Colonic mucosa (tissue), 4 donors: ENCODE measurements around the gene TRIM10. TPM values are rescaled to one million over a fixed set of nuclear protein-coding genes. Genes with fewer than 3 reads are reported as not detected.

Experiments
- DNase-seq: peaks from one replicate; pipeline ENCODE4 v3.0.0-alpha.2; 2020
- H3K27ac ChIP-seq: fragments of 200-600 bp; one replicate; pipeline ENCODE4 v1.8.0; 2021
- H3K27me3 ChIP-seq: fragments of 200-600 bp; one replicate; pipeline ENCODE4 v1.8.0; 2021
- H3K36me3 ChIP-seq: fragments of 200-600 bp; one replicate; pipeline ENCODE4 v1.8.0; 2021
- H3K4me1 ChIP-seq: fragments of 200-600 bp; one replicate; pipeline ENCODE4 v1.8.0; 2021; ENCODE audit warnings: mild to moderate bottlenecking
- H3K4me3 ChIP-seq: fragments of 200-600 bp; one replicate; pipeline ENCODE4 v1.8.0; 2021
- H3K9ac ChIP-seq, 2 donors: one replicate each; pipeline ENCODE4 v1.7.0; 2013; ENCODE audit warnings: control low read depth in 2 of 2, low read depth in 2 of 2, low read length in 2 of 2
- H3K9me3 ChIP-seq: fragments of 200-600 bp; one replicate; pipeline ENCODE4 v1.8.0; 2021
- intact Hi-C: fragments of 100-400 bp; cut with DNase I; formaldehyde crosslinking; loops from one replicate; pipeline ENCODE4 v1.14.1; 2022
- total RNA-seq, 2 donors: library from RNA; stranded (reverse); fragmentation: NEBNext Ultra II Directional in 1 of 2; extraction: Animal tissue kit (Norgen Biotek cat#: 25700) in 1 of 2; gene quantifications; one replicate each; pipeline ENCODE4 v1.2.1, GENCODE V29; 2021
- TF ChIP-seq, protein P1 (sequence below): fragments of 200-600 bp; IDR thresholded peaks from one replicate; pipeline ENCODE4 v1.8.0; 2022; ENCODE audit warnings: antibody characterized with exemption, mild to moderate bottlenecking
- donor health status: healthy.
- donor health status: DM: no; HTN: no; CAD: no.
- donor health status: DM: no; HTN: no; CAD: no.

The TRIM10 gene
- total RNA-seq, 2 donors from 2014 or later: 3.8 to 3.9 TPM

DNA sequence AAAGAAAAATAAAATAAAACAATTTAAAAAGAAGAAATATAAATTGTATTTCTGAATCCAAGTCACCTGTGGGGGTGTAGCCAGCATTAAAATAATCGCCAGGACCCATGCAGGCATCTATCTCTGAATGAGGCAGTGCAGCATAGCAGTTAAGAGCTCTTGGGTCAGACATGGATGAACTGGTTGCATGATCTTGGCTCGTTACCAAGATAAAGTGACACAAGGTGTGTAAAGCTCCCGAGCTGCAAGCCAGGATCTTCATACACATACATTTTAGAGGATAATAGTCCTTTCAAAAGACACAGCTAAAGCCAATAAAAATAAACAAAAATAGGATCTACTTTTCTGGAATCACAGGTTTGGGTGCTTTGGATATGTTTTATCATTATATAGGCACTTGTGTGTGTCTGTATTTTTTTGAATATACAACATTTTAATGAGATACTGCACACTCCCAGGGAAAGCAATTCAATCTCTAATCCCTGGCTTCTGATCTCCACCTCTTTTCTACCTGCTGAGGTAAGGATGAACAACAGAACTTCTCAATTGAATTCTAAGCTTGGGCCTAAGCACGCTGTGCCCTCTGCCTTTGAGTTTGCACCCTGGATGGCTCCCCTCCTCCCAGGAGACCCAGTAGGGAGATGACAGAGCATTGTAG is 8.9 kb downstream of the TRIM10 start:
- DNase-seq: no peak
- Histone ChIP-seq H3K36me3 (no peaks in the 10 kb centered on the region), H3K4me1 (no peaks in the 10 kb centered on the region), H3K27ac (no peak overlapping the region), H3K4me3 (no peak overlapping the region), H3K27me3 (no peaks in the 10 kb centered on the region), H3K9ac (no peak overlapping the region), H3K9me3 (no peaks in the 10 kb centered on the region)
- intact Hi-C loops: no loop called here
- TF ChIP-seq, protein P1, sequence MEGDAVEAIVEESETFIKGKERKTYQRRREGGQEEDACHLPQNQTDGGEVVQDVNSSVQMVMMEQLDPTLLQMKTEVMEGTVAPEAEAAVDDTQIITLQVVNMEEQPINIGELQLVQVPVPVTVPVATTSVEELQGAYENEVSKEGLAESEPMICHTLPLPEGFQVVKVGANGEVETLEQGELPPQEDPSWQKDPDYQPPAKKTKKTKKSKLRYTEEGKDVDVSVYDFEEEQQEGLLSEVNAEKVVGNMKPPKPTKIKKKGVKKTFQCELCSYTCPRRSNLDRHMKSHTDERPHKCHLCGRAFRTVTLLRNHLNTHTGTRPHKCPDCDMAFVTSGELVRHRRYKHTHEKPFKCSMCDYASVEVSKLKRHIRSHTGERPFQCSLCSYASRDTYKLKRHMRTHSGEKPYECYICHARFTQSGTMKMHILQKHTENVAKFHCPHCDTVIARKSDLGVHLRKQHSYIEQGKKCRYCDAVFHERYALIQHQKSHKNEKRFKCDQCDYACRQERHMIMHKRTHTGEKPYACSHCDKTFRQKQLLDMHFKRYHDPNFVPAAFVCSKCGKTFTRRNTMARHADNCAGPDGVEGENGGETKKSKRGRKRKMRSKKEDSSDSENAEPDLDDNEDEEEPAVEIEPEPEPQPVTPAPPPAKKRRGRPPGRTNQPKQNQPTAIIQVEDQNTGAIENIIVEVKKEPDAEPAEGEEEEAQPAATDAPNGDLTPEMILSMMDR: no peak

DNA sequence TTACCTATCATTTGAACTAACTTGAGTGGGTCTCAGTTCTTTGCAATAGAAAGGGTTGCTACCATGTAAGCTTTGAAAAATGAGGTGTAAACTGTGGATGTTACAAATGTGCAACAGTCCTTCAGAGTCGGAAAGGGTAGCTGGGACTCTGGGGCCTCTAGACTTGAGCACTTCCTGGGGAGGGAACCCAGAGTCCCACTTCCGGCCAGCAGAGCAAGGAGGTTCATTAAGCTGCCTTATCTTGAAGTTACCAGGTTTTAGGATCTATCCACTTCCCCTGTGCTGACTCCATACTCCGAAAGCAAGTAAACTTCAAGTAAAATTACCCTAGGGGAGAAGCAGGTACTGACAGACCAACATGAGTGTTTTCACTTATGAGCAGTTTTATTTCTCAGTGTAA is 9.4 kb downstream of the TRIM10 start:
- Histone ChIP-seq H3K36me3 (no peaks in the 10 kb centered on the region), H3K27me3 (no peaks in the 10 kb centered on the region), H3K4me1 (no peaks in the 10 kb centered on the region), H3K27ac (no peak overlapping the region), H3K4me3 (no peak overlapping the region), H3K9me3 (no peaks in the 10 kb centered on the region), H3K9ac (no peak overlapping the region)
- intact Hi-C loops: no loop called here
- no peak for DNase-seq
- TF ChIP-seq, protein P1: no peak

DNA sequence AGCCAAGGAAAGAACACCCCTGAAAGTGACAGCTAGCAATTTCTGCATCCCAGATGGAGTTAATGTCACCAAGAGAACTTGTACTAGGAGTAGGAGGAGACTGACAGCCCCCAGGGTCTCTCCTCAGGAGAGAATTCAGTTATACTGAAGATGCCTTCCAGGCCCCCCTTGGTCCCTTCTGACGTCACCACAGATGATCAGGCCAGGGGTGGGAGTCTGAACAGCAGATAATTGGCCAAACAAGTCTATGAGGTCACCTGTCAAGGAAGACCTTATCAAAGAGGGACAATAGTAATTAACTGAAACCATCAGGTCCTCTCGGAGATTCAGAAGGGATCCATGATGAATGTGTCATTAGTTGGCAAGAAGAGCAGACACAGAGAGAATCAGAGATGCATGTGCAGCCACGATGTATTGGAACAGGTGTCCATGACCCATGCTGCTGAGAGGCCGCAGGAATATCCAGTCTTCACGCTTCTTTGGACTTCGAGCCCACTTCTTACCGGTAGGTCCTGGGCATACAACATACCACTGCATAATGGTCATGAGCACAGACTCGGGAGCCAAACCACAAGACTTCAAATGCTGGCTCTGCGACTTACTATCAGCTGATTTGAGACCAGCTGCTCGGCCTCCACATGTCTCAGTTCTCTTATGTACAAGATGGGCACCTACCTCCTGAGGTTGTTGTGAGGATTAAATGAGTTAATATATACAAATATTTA is 10.2 kb downstream of the TRIM10 start:
- no peaks in the 10 kb centered on the region for H3K36me3 ChIP-seq
- intact Hi-C loops: no loop called here
- no peaks in the 10 kb centered on the region for H3K27me3 ChIP-seq
- DNase-seq: no peak
- H3K4me3 ChIP-seq: no peak overlapping the region
- TF ChIP-seq, protein P1: no peak
- no peaks in the 10 kb centered on the region for H3K4me1 ChIP-seq
- H3K9me3 ChIP-seq: no peaks in the 10 kb centered on the region
- no peak overlapping the region for H3K9ac ChIP-seq
- no peak overlapping the region for H3K27ac ChIP-seq

DNA sequence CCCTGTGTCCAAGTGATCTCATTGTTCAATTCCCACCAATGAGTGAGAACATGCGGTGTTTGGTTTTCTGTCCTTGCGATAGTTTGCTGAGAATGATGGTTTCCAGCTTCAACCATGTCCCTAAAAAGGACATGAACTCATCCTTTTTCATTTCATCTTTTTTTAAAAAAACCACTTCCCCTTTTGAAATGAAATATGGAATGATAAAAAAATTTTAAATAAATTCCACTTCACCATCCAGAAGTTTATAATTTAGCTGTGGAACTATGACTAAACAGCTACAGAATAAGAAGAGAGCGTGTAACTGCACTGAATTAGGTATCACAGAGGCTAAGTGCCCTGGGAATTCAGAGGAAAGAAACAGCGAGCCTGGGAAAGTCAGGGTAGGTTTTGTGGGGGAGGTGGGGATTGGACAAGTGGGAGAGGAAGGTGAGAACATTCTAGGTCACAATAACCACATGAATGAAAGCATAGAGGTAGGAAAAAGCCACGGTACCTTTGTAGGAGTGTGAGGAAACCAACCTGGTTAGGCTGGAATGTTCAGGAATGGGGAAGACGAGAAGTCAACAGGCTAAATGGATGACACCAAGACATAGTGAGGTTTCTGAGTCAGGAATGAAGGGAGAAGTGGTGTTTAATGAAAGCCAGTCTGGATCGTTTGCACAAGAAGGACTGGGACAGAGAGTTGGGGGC is 11.0 kb downstream of the TRIM10 start:
- intact Hi-C loops: no loop called here
- no peaks in the 10 kb centered on the region for H3K9me3 ChIP-seq
- no peaks in the 10 kb centered on the region for H3K4me1 ChIP-seq
- no peak overlapping the region for H3K9ac ChIP-seq
- TF ChIP-seq, protein P1: no peak
- H3K27me3 ChIP-seq: no peaks in the 10 kb centered on the region
- no peak for DNase-seq
- H3K36me3 ChIP-seq: no peaks in the 10 kb centered on the region
- no peak overlapping the region for H3K27ac ChIP-seq
- no peak overlapping the region for H3K4me3 ChIP-seq

DNA sequence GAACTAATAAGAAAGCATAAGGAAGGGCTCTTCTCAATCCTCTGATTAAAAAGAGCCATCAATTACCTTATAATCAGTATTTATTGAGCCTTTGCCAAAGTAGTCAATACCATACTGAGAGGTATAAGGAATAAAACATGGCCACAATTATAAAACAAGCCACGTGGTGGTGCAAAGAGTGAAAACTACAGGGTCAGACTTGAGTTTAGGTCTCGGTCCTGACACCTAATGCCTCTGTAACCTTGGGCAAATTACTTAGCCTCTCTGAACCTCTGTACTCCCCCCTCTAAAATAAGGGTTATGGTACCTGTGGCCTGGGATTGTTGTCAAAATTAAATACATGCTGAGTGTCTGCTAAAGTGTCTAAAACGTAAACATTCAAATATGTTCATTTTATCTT is 11.8 kb downstream of the TRIM10 start:
- Histone ChIP-seq H3K4me1 (no peaks in the 10 kb centered on the region), H3K9me3 (no peaks in the 10 kb centered on the region), H3K4me3 (no peak overlapping the region), H3K27me3 (no peaks in the 10 kb centered on the region), H3K9ac (no peak overlapping the region), H3K36me3 (no peaks in the 10 kb centered on the region), H3K27ac (no peak overlapping the region)
- TF ChIP-seq, protein P1: no peak
- intact Hi-C loops: no loop called here
- DNase-seq: no peak
